GM18951 (cell line): Measurements from ENCODE around the gene IGF2BP3.
A peak's percentile ranks its signal among the peaks of the same experiment; 100 is the strongest.

Experiments used
- POLR2A ChIP-seq: IDR thresholded peaks from 4 replicates; pipeline ENCODE4 v1.6.1; 2011; ENCODE audit warnings: mild to moderate bottlenecking; ENCODE audit not compliant: insufficient read length, insufficient read depth; ENCODE audit errors: extremely low read depth
- in situ Hi-C: fragments of 300-500 bp; cut with MboI; formaldehyde crosslinking; loops from one replicate; pipeline ENCODE4 v1.12.0; 2022; ENCODE audit warnings: low sequenced_read_pairs, mixed read lengths, inconsistent platforms; ENCODE audit not compliant: unreplicated experiment

Gene IGF2BP3

GRCh38 chr7:23475576-23475839, 5.2 kb upstream of the IGF2BP3 start:
- in situ Hi-C loops, result no loop called here
- TF ChIP-seq POLR2A, result no peak

- in situ Hi-C loops, result no loop called here
- TF ChIP-seq POLR2A, result no peak
These were observed 4.7 kb upstream of the IGF2BP3 start for GRCh38 chr7:23474829-23475575.

- TF ChIP-seq POLR2A, result peak; percentile 83
- in situ Hi-C loops, result no loop called here
These were observed 4.0 kb upstream of the IGF2BP3 start for GRCh38 chr7:23474094-23474828.

- TF ChIP-seq POLR2A, result no peak
- in situ Hi-C loops, result no loop called here
These were observed 3.5 kb upstream of the IGF2BP3 start for GRCh38 chr7:23473844-23474093.

- in situ Hi-C loops, result no loop called here
- no peak for TF ChIP-seq POLR2A
These were observed 2.9 kb upstream of the IGF2BP3 start for GRCh38 chr7:23472956-23473843.

- in situ Hi-C loops, result no loop called here
- no peak for TF ChIP-seq POLR2A
These were observed 2.3 kb upstream of the IGF2BP3 start for GRCh38 chr7:23472556-23472955.

GRCh38 chr7:23472046-23472445, 1.8 kb upstream of the IGF2BP3 start:
- TF ChIP-seq POLR2A, result no peak

GRCh38 chr7:23471106-23471859, 992 bp upstream of the IGF2BP3 start:
- peak; percentile 46 for TF ChIP-seq POLR2A
- in situ Hi-C loops, result no loop called here

More at GRCh38 chr7:23472046-23472445, 1.8 kb upstream of the IGF2BP3 start:
- in situ Hi-C loops, result no loop called here

GRCh38 chr7:23469961-23470250, 385 bp downstream of the IGF2BP3 start:
- TF ChIP-seq POLR2A, result no peak
- in situ Hi-C loops, result no loop called here

- in situ Hi-C loops, result no loop called here
- peak; percentile 50 for TF ChIP-seq POLR2A
These were observed 936 bp downstream of the IGF2BP3 start for GRCh38 chr7:23469150-23469960.

GRCh38 chr7:23468526-23469149, 1.7 kb downstream of the IGF2BP3 start:
- TF ChIP-seq POLR2A, result no peak
- in situ Hi-C loops, result no loop called here

GRCh38 chr7:23467806-23468525, 2.3 kb downstream of the IGF2BP3 start:
- in situ Hi-C loops, result no loop called here
- peak; percentile 45 for TF ChIP-seq POLR2A

- no peak for TF ChIP-seq POLR2A
- in situ Hi-C loops, result no loop called here
These were observed 2.9 kb downstream of the IGF2BP3 start for GRCh38 chr7:23467291-23467805.
